ENCODE measurements around the gene SLC6A17. TPM values are rescaled to one million over a fixed set of nuclear protein-coding genes. Genes with fewer than 3 reads are reported as not detected.

The SLC6A17 gene
- total and polyA plus RNA-seq, 2 donors (not counting 3 experiments of a cell fraction or from before 2014, with no cell fraction given), result 0.03 TPM; not detected in 1

GRCh38 chr1:110153407-110153950 is 3.2 kb downstream of the SLC6A17 start:
- H3K4me1 ChIP-seq (ENCODE audit: control insufficient read depth, extremely low read depth, insufficient read depth, low read length), result no peaks in the 10 kb centered on the region
- no peak for DNase-seq (ENCODE audit: low read depth, low spot score)
- no peak overlapping the region for H3K4me3 ChIP-seq (replicated peaks in 1 of 3; ENCODE audit: insufficient read depth in 1 of 3, low read depth in 1 of 3, low read length in 3 of 3)
- H2AFZ ChIP-seq (ENCODE audit: low read depth, low read length), result no peak overlapping the region
- no peaks in the 10 kb centered on the region for H3K36me3 ChIP-seq (ENCODE audit: control insufficient read depth in 2 of 2, extremely low read depth in 1 of 2, insufficient read depth in 2 of 2, low read length in 2 of 2)
- no peak for FAIRE-seq
- ChIA-PET CTCF (no interaction called here), POLR2A (no interaction called here)
- TF ChIP-seq GATA2 (IDR thresholded peaks at IDR 0.05; ENCODE audit: insufficient read depth, insufficient read length, low read depth, low read length) (no peak), MAX (IDR thresholded peaks at IDR 0.05; ENCODE audit: insufficient read depth, insufficient read length) (no peak), JUN (IDR thresholded peaks at IDR 0.05; ENCODE audit: borderline replicate concordance, insufficient read depth, insufficient read length, low read depth) (no peak), POLR2AphosphoS5 (IDR thresholded peaks at IDR 0.05; ENCODE audit: insufficient read depth, low read depth, low read length) (no peak), POLR2A (IDR thresholded peaks at IDR 0.05; ENCODE audit: low read depth, low read length) (no peak), MYC (IDR thresholded peaks at IDR 0.05; ENCODE audit: low read depth, low read length) (no peak), EZH2 (IDR thresholded peaks at IDR 0.05; ENCODE audit: borderline replicate concordance, low read depth, low read length, severe bottlenecking) (no peak), CTCF (IDR thresholded peaks at IDR 0.05; ENCODE audit: extremely low read depth in 1 of 2, insufficient read depth in 1 of 2, low read depth in 1 of 2, low read length in 2 of 2) (no peak), FOS (IDR thresholded peaks at IDR 0.05; ENCODE audit: borderline replicate concordance, insufficient read depth, low read length) (no peak)
- H3K9me3 ChIP-seq (replicated peaks; ENCODE audit: control insufficient read depth, insufficient read depth, low read length), result no peaks in the 10 kb centered on the region
- dilution Hi-C loops (cut with MboI; ENCODE audit: extremely low pct_ligation_motif_present, low sequenced_read_pairs), result no loop called here
- BruUV-seq (replicated peaks), result no TSS peak
- intact Hi-C loops (cut with micrococcal nuclease), result no loop called here
- H3K9ac ChIP-seq (replicated peaks; ENCODE audit: extremely low read depth, insufficient read depth, low read length), result no peak overlapping the region
- H3K27me3 ChIP-seq (ENCODE audit: control insufficient read depth in 2 of 2, insufficient read depth in 2 of 2, low read length in 2 of 2), result peaks cover 24% of the 10 kb centered on the region in 2 experiments
- H3K4me2 ChIP-seq (ENCODE audit: insufficient read depth, low read length), result no peak overlapping the region
- no peaks in the 10 kb centered on the region for H4K20me1 ChIP-seq (replicated peaks; ENCODE audit: control insufficient read depth, extremely low read depth, insufficient read depth, low read length)
- no peaks in the 10 kb centered on the region for H3K9me1 ChIP-seq (replicated peaks; ENCODE audit: control insufficient read depth, extremely low read depth, insufficient read depth, low read length)
- no peaks in the 10 kb centered on the region for H3K79me2 ChIP-seq (ENCODE audit: control insufficient read depth, insufficient read depth, low read length)
- H3K27ac ChIP-seq (ENCODE audit: insufficient read depth, low read depth, low read length), result no peak overlapping the region
